HEK293 (cell line): ENCODE measurements around the gene RPL4.

Source experiments
- CTCF ChIA-PET: fragments of 350-600 bp; formaldehyde crosslinking; extraction: SDS; loops from one replicate; lab custom pipeline; 2021; ENCODE audit warnings: antibody characterized with exemption; lab: Yijun Ruan, JAX
- POLR2A ChIA-PET: fragments of 300-600 bp; formaldehyde crosslinking; extraction: SDS; loops from one replicate; lab custom pipeline; 2020; ENCODE audit warnings: antibody characterized with exemption, inconsistent platforms; lab: Yijun Ruan, JAX
- H3K27ac ChIP-seq: fragments of 200-500 bp; sonication (Bioruptor generic); 2 replicates; pipeline ENCODE4 v1.5.1; 2014; ENCODE audit warnings: low read depth, low read length, control low read depth, inconsistent platforms; ENCODE audit errors: extremely low read depth
- H3K36me3 ChIP-seq, 2 experiments: fragments of 200-500 bp in 1 of 2; sonication (Bioruptor generic) in 1 of 2; 1 replicate in 1 of 2; 2 replicates in 1 of 2; pipeline ENCODE4 v1.5.1; 2014 to 2017; ENCODE audit warnings: inconsistent platforms in 2 of 2, low read length in 2 of 2; ENCODE audit not compliant: control insufficient read depth in 2 of 2, insufficient read depth in 1 of 2
- H3K4me1 ChIP-seq: fragments of 200-500 bp; sonication (Bioruptor generic); 2 replicates; pipeline ENCODE4 v1.5.1; 2014; ENCODE audit warnings: mild to moderate bottlenecking, low read length, inconsistent platforms; ENCODE audit not compliant: control insufficient read depth, insufficient read depth
- H3K4me3 ChIP-seq: 2 replicates; pipeline ENCODE4 v1.5.1; 2011; ENCODE audit warnings: low read depth, mild to moderate bottlenecking, control low read depth, low read length, moderate library complexity
- H3K9me3 ChIP-seq: fragments of 200-500 bp; sonication (Bioruptor generic); 2 replicates; pipeline ENCODE4 v1.5.1; 2014; ENCODE audit warnings: low read depth, low read length, inconsistent platforms; ENCODE audit not compliant: control insufficient read depth, insufficient read depth
- GFI1B ChIP-seq: fragments of 450-650 bp; formaldehyde crosslinking; IDR thresholded peaks from 2 replicates; pipeline ENCODE4 v1.5.1; 2016; ENCODE audit warnings: missing biosample characterization, missing genetic modification characterization
- GLI2 ChIP-seq: fragments of 450-650 bp; formaldehyde crosslinking; IDR thresholded peaks from 2 replicates; pipeline ENCODE4; 2017; ENCODE audit warnings: missing biosample characterization, missing genetic modification characterization, low read depth, borderline replicate concordance
- GLIS1 ChIP-seq: fragments of 450-650 bp; formaldehyde crosslinking; IDR thresholded peaks from 2 replicates; pipeline ENCODE4 v1.5.1; 2016; ENCODE audit warnings: missing biosample characterization, missing genetic modification characterization
- IKZF3 ChIP-seq: fragments of 450-650 bp; IDR thresholded peaks from 2 replicates; pipeline ENCODE4 v1.5.0; 2018; ENCODE audit warnings: missing biosample characterization, mild to moderate bottlenecking, missing genetic modification characterization, moderate library complexity
- KLF10 ChIP-seq: fragments of 450-650 bp; IDR thresholded peaks from 2 replicates; pipeline ENCODE4 v1.5.1; 2018; ENCODE audit warnings: missing biosample characterization, mild to moderate bottlenecking, missing genetic modification characterization
- KLF16 ChIP-seq: fragments of 450-650 bp; formaldehyde crosslinking; IDR thresholded peaks from 2 replicates; pipeline ENCODE4 v1.5.1; 2017; ENCODE audit warnings: missing biosample characterization, missing genetic modification characterization
- MZF1 ChIP-seq: fragments of 450-650 bp; formaldehyde crosslinking; IDR thresholded peaks from 2 replicates; pipeline ENCODE4 v1.5.1; 2017; ENCODE audit warnings: missing biosample characterization, missing genetic modification characterization, borderline replicate concordance
- ZNF121 ChIP-seq: fragments of 450-650 bp; formaldehyde crosslinking; IDR thresholded peaks from 2 replicates; pipeline ENCODE4 v1.5.1; 2016; ENCODE audit warnings: missing biosample characterization, missing genetic modification characterization
- ZNF140 ChIP-seq: fragments of 450-650 bp; formaldehyde crosslinking; IDR thresholded peaks from 2 replicates; pipeline ENCODE4 v1.5.1; 2016; ENCODE audit warnings: missing biosample characterization, missing genetic modification characterization
- ZNF157 ChIP-seq: fragments of 450-650 bp; formaldehyde crosslinking; IDR thresholded peaks from 2 replicates; pipeline ENCODE4 v1.5.1; 2016; ENCODE audit warnings: missing biosample characterization, missing genetic modification characterization
- ZNF341 ChIP-seq: fragments of 450-650 bp; formaldehyde crosslinking; IDR thresholded peaks from 2 replicates; pipeline ENCODE4; 2016; ENCODE audit warnings: low read depth, missing biosample characterization, missing genetic modification characterization
- ZNF404 ChIP-seq: fragments of 450-650 bp; formaldehyde crosslinking; IDR thresholded peaks from 2 replicates; pipeline ENCODE4 v1.5.1; 2017; ENCODE audit warnings: missing biosample characterization, missing genetic modification characterization
- ZNF416 ChIP-seq: fragments of 450-650 bp; formaldehyde crosslinking; IDR thresholded peaks from 2 replicates; pipeline ENCODE4 v1.5.1; 2016; ENCODE audit warnings: missing biosample characterization, missing genetic modification characterization
- ZNF48 ChIP-seq: fragments of 450-650 bp; formaldehyde crosslinking; IDR thresholded peaks from 2 replicates; pipeline ENCODE4 v1.5.1; 2016; ENCODE audit warnings: missing biosample characterization, missing genetic modification characterization
- ZNF558 ChIP-seq: fragments of 450-650 bp; formaldehyde crosslinking; IDR thresholded peaks from 2 replicates; pipeline ENCODE4 v1.5.1; 2016; ENCODE audit warnings: missing biosample characterization, missing genetic modification characterization
- ZNF585B ChIP-seq: fragments of 450-650 bp; formaldehyde crosslinking; IDR thresholded peaks from 2 replicates; pipeline ENCODE4 v1.5.1; 2016; ENCODE audit warnings: missing biosample characterization, missing genetic modification characterization
- ZNF624 ChIP-seq: fragments of 450-650 bp; formaldehyde crosslinking; IDR thresholded peaks from 2 replicates; pipeline ENCODE4 v1.5.1; 2017; ENCODE audit warnings: missing biosample characterization, missing genetic modification characterization
- ZNF670 ChIP-seq: fragments of 450-650 bp; formaldehyde crosslinking; IDR thresholded peaks from 2 replicates; pipeline ENCODE4 v1.5.1; 2016; ENCODE audit warnings: missing biosample characterization, missing genetic modification characterization, low read depth
- ZNF707 ChIP-seq: fragments of 450-650 bp; formaldehyde crosslinking; IDR thresholded peaks from 2 replicates; pipeline ENCODE4 v1.5.1; 2016; ENCODE audit warnings: missing biosample characterization, missing genetic modification characterization
- ZNF791 ChIP-seq: fragments of 450-650 bp; formaldehyde crosslinking; IDR thresholded peaks from 2 replicates; pipeline ENCODE4 v1.5.1; 2016; ENCODE audit warnings: missing biosample characterization, missing genetic modification characterization
- TF ChIP-seq, protein P1 (sequence below): fragments of 450-650 bp; formaldehyde crosslinking; IDR thresholded peaks from 2 replicates; pipeline ENCODE4 v1.5.1; 2016; ENCODE audit warnings: missing biosample characterization, missing genetic modification characterization
- TF ChIP-seq, protein P2 (sequence below): fragments of 450-650 bp; formaldehyde crosslinking; IDR thresholded peaks from 2 replicates; pipeline ENCODE4 v1.5.1; 2017; ENCODE audit warnings: missing biosample characterization, missing genetic modification characterization
- TF ChIP-seq, protein P3 (sequence below): fragments of 450-650 bp; formaldehyde crosslinking; IDR thresholded peaks from 2 replicates; pipeline ENCODE4 v1.5.1; 2016; ENCODE audit warnings: missing biosample characterization, missing genetic modification characterization
- TF ChIP-seq, protein P4 (sequence below): fragments of 450-650 bp; formaldehyde crosslinking; IDR thresholded peaks from 2 replicates; pipeline ENCODE4 v1.5.1; 2016; ENCODE audit warnings: missing biosample characterization, missing genetic modification characterization
- TF ChIP-seq, protein P5 (sequence below): IDR thresholded peaks from 2 replicates; pipeline ENCODE4 v1.6.1; 2011; ENCODE audit warnings: mild to moderate bottlenecking, low read depth, low read length, borderline replicate concordance

RPL4 gene

DNA sequence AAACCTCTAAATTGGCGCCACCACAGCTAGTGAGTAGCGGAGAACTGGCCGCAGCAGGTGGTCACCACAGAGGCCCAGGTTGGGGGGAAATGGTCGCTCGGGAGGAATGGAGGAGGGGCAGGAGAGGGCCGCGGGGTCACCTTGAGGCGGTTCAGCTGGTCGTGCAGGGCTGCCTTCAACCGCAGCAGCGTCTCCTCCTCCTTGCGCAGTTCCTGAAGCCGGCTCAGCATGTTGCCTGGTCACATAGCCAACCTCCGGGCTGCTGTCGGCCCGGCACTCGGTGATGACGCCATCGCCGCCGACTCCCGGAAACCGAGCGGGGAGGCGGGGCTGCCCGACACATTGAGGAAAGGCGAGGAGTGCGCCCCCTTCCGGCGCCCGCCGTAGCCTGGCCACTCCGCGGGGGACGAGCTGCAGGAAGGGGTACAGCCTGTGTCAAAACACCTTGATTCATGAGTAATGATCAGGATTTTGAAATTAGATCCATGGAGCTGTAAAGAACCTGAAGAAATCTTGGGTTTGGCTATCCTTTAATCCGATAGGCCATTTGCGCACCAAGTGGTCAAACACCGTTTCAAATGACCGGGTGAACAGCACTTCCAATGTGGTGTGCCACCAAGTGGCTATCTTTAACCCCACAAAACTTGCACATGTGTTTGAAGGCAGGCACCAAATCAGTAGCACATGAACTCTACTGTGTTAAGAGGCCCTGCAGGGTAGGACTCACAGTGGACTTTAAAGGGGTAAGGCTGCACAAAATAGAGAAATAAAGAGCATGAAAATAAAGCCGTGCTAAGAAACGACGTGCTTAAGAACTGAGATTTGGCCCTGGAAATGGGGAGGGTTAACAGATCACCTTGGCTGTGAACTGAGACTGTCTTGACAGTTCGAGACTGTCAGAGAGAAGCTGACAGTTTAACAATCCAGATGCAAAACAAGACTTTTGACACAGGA, 6.9 kb downstream of the RPL4 start, which contains the start of gene SNAPC5:
Gene SNAPC5 (minus strand): TSS at position 261 of the 954 bp plus-strand sequence. CDS start 31 bp downstream, at position 230.
- ChIA-PET CTCF (interaction anchor here (0.6 to 3.2 kb wide), 54 partner anchors 9 to 770 kb away, joined by 3 to 58 read pairs (median 4); partner anchors contain the start of genes MAP2K1, RAB11A and ZWILCH), POLR2A (interaction anchor here (0.6 to 3.5 kb wide), 9 partner anchors 9 to 975 kb away, joined by 3 to 26 read pairs (median 4); partner anchors contain the start of genes MAP2K1 and TIPIN)
- H3K4me3 ChIP-seq, result peak within 1 kb of the TSS; percentile 75
- no peaks in the 10 kb centered on the region for H3K9me3 ChIP-seq
- H3K27ac ChIP-seq, result peak within 1 kb of the TSS; percentile 65
- H3K36me3 ChIP-seq, result peaks cover 79 to 95% of the 10 kb centered on the region in 2 experiments
- peaks cover 2% of the 10 kb centered on the region; the same call in 1 of the 2 replicates for H3K4me1 ChIP-seq
- no peak for TF ChIP-seq ZNF707 (tag by site-specific recombination)
- TF ChIP-seq, protein P1, sequence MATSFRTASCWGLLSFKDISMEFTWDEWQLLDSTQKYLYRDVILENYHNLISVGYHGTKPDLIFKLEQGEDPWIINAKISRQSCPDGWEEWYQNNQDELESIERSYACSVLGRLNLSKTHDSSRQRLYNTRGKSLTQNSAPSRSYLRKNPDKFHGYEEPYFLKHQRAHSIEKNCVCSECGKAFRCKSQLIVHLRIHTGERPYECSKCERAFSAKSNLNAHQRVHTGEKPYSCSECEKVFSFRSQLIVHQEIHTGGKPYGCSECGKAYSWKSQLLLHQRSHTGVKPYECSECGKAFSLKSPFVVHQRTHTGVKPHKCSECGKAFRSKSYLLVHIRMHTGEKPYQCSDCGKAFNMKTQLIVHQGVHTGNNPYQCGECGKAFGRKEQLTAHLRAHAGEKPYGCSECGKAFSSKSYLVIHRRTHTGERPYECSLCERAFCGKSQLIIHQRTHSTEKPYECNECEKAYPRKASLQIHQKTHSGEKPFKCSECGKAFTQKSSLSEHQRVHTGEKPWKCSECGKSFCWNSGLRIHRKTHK, result no peak
- TF ChIP-seq GLI2 (tag by site-specific recombination), result no peak
- no peak for TF ChIP-seq ZNF585B (tag by site-specific recombination)
- peak; percentile 19; the same call in 1 of the 2 replicates for TF ChIP-seq ZNF624 (tag by site-specific recombination)
- no peak for TF ChIP-seq ZNF157 (tag by site-specific recombination)
- no peak for TF ChIP-seq ZNF48 (tag by site-specific recombination)
- TF ChIP-seq, protein P2, sequence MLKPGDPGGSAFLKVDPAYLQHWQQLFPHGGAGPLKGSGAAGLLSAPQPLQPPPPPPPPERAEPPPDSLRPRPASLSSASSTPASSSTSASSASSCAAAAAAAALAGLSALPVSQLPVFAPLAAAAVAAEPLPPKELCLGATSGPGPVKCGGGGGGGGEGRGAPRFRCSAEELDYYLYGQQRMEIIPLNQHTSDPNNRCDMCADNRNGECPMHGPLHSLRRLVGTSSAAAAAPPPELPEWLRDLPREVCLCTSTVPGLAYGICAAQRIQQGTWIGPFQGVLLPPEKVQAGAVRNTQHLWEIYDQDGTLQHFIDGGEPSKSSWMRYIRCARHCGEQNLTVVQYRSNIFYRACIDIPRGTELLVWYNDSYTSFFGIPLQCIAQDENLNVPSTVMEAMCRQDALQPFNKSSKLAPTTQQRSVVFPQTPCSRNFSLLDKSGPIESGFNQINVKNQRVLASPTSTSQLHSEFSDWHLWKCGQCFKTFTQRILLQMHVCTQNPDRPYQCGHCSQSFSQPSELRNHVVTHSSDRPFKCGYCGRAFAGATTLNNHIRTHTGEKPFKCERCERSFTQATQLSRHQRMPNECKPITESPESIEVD (tag by site-specific recombination), result peak; percentile 67
- TF ChIP-seq ZNF121 (tag by site-specific recombination), result 0 out of 2 replicates have a peak, but pooled peaks have one; percentile 54
- peak; percentile 97 for TF ChIP-seq GLIS1 (tag by site-specific recombination)
- TF ChIP-seq KLF10 (tag by site-specific recombination), result peak; percentile 87
- peak; percentile 86; the same call in 1 of the 2 replicates for TF ChIP-seq KLF16
- TF ChIP-seq, protein P3, sequence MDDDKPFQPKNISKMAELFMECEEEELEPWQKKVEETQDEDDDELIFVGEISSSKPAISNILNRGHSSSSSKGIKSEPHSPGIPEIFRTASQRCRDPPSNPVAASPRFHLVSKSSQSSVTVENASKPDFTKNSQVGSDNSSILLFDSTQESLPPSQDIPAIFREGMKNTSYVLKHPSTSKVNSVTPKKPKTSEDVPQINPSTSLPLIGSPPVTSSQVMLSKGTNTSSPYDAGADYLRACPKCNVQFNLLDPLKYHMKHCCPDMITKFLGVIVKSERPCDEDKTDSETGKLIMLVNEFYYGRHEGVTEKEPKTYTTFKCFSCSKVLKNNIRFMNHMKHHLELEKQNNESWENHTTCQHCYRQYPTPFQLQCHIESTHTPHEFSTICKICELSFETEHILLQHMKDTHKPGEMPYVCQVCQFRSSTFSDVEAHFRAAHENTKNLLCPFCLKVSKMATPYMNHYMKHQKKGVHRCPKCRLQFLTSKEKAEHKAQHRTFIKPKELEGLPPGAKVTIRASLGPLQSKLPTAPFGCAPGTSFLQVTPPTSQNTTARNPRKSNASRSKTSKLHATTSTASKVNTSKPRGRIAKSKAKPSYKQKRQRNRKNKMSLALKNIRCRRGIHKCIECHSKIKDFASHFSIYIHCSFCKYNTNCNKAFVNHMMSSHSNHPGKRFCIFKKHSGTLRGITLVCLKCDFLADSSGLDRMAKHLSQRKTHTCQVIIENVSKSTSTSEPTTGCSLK, result no peak
- 0 out of 2 replicates have a peak, but pooled peaks have one; percentile 81 for TF ChIP-seq ZNF558
- TF ChIP-seq GFI1B (tag by site-specific recombination), result peak; percentile 9; the same call in 1 of the 2 replicates
- no peak for TF ChIP-seq ZNF416
- TF ChIP-seq ZNF791, result no peak
- TF ChIP-seq MZF1 (tag by site-specific recombination), result no peak
- TF ChIP-seq ZNF341 (tag by site-specific recombination), result peak; percentile 75
- TF ChIP-seq, protein P4, sequence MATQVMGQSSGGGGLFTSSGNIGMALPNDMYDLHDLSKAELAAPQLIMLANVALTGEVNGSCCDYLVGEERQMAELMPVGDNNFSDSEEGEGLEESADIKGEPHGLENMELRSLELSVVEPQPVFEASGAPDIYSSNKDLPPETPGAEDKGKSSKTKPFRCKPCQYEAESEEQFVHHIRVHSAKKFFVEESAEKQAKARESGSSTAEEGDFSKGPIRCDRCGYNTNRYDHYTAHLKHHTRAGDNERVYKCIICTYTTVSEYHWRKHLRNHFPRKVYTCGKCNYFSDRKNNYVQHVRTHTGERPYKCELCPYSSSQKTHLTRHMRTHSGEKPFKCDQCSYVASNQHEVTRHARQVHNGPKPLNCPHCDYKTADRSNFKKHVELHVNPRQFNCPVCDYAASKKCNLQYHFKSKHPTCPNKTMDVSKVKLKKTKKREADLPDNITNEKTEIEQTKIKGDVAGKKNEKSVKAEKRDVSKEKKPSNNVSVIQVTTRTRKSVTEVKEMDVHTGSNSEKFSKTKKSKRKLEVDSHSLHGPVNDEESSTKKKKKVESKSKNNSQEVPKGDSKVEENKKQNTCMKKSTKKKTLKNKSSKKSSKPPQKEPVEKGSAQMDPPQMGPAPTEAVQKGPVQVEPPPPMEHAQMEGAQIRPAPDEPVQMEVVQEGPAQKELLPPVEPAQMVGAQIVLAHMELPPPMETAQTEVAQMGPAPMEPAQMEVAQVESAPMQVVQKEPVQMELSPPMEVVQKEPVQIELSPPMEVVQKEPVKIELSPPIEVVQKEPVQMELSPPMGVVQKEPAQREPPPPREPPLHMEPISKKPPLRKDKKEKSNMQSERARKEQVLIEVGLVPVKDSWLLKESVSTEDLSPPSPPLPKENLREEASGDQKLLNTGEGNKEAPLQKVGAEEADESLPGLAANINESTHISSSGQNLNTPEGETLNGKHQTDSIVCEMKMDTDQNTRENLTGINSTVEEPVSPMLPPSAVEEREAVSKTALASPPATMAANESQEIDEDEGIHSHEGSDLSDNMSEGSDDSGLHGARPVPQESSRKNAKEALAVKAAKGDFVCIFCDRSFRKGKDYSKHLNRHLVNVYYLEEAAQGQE (tag by site-specific recombination), result 0 out of 2 replicates have a peak, but pooled peaks have one; percentile 34
- TF ChIP-seq, protein P5, sequence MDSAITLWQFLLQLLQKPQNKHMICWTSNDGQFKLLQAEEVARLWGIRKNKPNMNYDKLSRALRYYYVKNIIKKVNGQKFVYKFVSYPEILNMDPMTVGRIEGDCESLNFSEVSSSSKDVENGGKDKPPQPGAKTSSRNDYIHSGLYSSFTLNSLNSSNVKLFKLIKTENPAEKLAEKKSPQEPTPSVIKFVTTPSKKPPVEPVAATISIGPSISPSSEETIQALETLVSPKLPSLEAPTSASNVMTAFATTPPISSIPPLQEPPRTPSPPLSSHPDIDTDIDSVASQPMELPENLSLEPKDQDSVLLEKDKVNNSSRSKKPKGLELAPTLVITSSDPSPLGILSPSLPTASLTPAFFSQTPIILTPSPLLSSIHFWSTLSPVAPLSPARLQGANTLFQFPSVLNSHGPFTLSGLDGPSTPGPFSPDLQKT, result no peak
- no peak for TF ChIP-seq ZNF404 (tag by site-specific recombination)
- TF ChIP-seq ZNF670, result no peak
- peak; percentile 96 for TF ChIP-seq IKZF3 (tag by site-specific recombination)
- no peak for TF ChIP-seq ZNF140 (tag by site-specific recombination)
